ENCODE data around the gene GPS1. TPM values are rescaled to one million over a fixed set of nuclear protein-coding genes. Genes with fewer than 3 reads are reported as not detected.
A peak's percentile ranks its signal among the peaks of the same experiment; 100 is the strongest.
"Not testable (repeated sequence)": the region's sequence is repeated elsewhere in the genome, so short reads cannot be mapped to it uniquely, and the experiment has no call there.

The GPS1 gene
- total RNA-seq, 2 experiments from 2014 or later, result 97.6 to 104 TPM

- Mint-ChIP-seq H3K4me3 (peak overlapping the region; percentile 78), H3K4me1 (ENCODE audit: low read depth) (peaks cover 27% of the 10 kb centered on the region), H3K27ac (peak overlapping the region; percentile 94), H3K27me3 (ENCODE audit: low read depth) (no peaks in the 10 kb centered on the region), H3K9me3 (ENCODE audit: insufficient read depth) (no peaks in the 10 kb centered on the region), H3K36me3 (ENCODE audit: low read depth) (peaks cover 16% of the 10 kb centered on the region)
- POLR2A ChIA-PET, result interaction anchor here (0.6 to 1.8 kb wide), 11 partner anchors 9 to 1162 kb away, joined by 3 to 12 read pairs (median 3); partner anchors contain the start of genes CD7, CENPX, DUS1L and GPS1
- ATAC-seq (no peak), DNase-seq (no peak)
- CTCF ChIA-PET, result interaction anchor here (0.6 to 2.6 kb wide), 31 partner anchors 8 to 721 kb away, joined by 3 to 32 read pairs (median 4); partner anchors contain the start of genes CENPX, DUS1L, GPS1 and LRRC45
Observed at GRCh38 chr17:82037889-82038195, 13.9 kb upstream of the GPS1 start.

- peaks cover 14% of the 10 kb centered on the region for H3K36me3 Mint-ChIP-seq (ENCODE audit: low read depth)
- H3K27me3 Mint-ChIP-seq (ENCODE audit: low read depth); DNase-seq; H3K9me3 Mint-ChIP-seq (ENCODE audit: insufficient read depth); ATAC-seq; H3K4me3 Mint-ChIP-seq: not testable (repeated sequence)
- H3K4me1 Mint-ChIP-seq (ENCODE audit: low read depth), result peaks cover 25% of the 10 kb centered on the region
- ChIA-PET POLR2A (interaction anchor here (1.3 to 1.8 kb wide), 2 partner anchors 12 to 13 kb away, joined by 3 to 12 read pairs; partner anchors contain the start of gene GPS1), CTCF (interaction anchor here (0.7 to 2.1 kb wide), 5 partner anchors 9 to 126 kb away, joined by 3 to 32 read pairs (median 3); partner anchors contain the start of genes CENPX and LRRC45)
- peak overlapping the region; percentile 25 for H3K27ac Mint-ChIP-seq
Observed at GRCh38 chr17:82038796-82039409, 12.8 kb upstream of the GPS1 start.

- ATAC-seq (no peak), DNase-seq (no peak)
- no peaks in the 10 kb centered on the region for H3K9me3 Mint-ChIP-seq (ENCODE audit: insufficient read depth)
- no peak overlapping the region for H3K4me3 Mint-ChIP-seq
- no peaks in the 10 kb centered on the region for H3K27me3 Mint-ChIP-seq (ENCODE audit: low read depth)
- peaks cover 25% of the 10 kb centered on the region for H3K4me1 Mint-ChIP-seq (ENCODE audit: low read depth)
- ChIA-PET POLR2A (interaction anchor here (0.6 kb wide), 1 partner anchor 97 kb away, joined by 4 read pairs; no protein-coding TSS in a partner anchor), CTCF (no interaction called here)
- H3K36me3 Mint-ChIP-seq (ENCODE audit: low read depth), result peaks cover 10% of the 10 kb centered on the region
- no peak overlapping the region for H3K27ac Mint-ChIP-seq
Observed at GRCh38 chr17:82039695-82040299, 11.9 kb upstream of the GPS1 start.

- no peaks in the 10 kb centered on the region for H3K36me3 Mint-ChIP-seq (ENCODE audit: low read depth)
- no peak overlapping the region for H3K4me3 Mint-ChIP-seq
- H3K9me3 Mint-ChIP-seq (ENCODE audit: insufficient read depth), result no peaks in the 10 kb centered on the region
- H3K4me1 Mint-ChIP-seq (ENCODE audit: low read depth), result peaks cover 14% of the 10 kb centered on the region
- ChIA-PET POLR2A (no interaction called here), CTCF (interaction anchor here (0.8 kb wide), 1 partner anchor 11 kb away, joined by 4 read pairs; no protein-coding TSS in a partner anchor)
- DNase-seq, result no peak
- H3K27ac Mint-ChIP-seq, result no peak overlapping the region
- no peak for ATAC-seq
- H3K27me3 Mint-ChIP-seq (ENCODE audit: low read depth), result no peaks in the 10 kb centered on the region
Observed at GRCh38 chr17:82041144-82041814, 10.4 kb upstream of the GPS1 start.

- Mint-ChIP-seq H3K36me3 (ENCODE audit: low read depth) (no peaks in the 10 kb centered on the region), H3K27ac (no peak overlapping the region), H3K4me3 (no peak overlapping the region), H3K4me1 (ENCODE audit: low read depth) (peaks cover 11% of the 10 kb centered on the region), H3K27me3 (ENCODE audit: low read depth) (no peaks in the 10 kb centered on the region), H3K9me3 (ENCODE audit: insufficient read depth) (no peaks in the 10 kb centered on the region)
- ATAC-seq (no peak), DNase-seq (no peak)
- ChIA-PET POLR2A (no interaction called here), CTCF (no interaction called here)
Observed at GRCh38 chr17:82042649-82043048, 9.0 kb upstream of the GPS1 start.

- no peak overlapping the region for H3K4me3 Mint-ChIP-seq
- H3K27me3 Mint-ChIP-seq (ENCODE audit: low read depth), result no peaks in the 10 kb centered on the region
Observed at GRCh38 chr17:82043507-82043906, 8.2 kb upstream of the GPS1 start.

GRCh38 chr17:82045936-82046484 is 5.7 kb upstream of the GPS1 start:
- Mint-ChIP-seq H3K27me3 (ENCODE audit: low read depth) (no peaks in the 10 kb centered on the region), H3K9me3 (ENCODE audit: insufficient read depth) (no peaks in the 10 kb centered on the region)

More at GRCh38 chr17:82043507-82043906, 8.2 kb upstream of the GPS1 start:
- Mint-ChIP-seq H3K4me1 (ENCODE audit: low read depth) (peaks cover 5% of the 10 kb centered on the region), H3K9me3 (ENCODE audit: insufficient read depth) (no peaks in the 10 kb centered on the region), H3K27ac (no peak overlapping the region), H3K36me3 (ENCODE audit: low read depth) (no peaks in the 10 kb centered on the region)
- ChIA-PET CTCF (no interaction called here), POLR2A (no interaction called here)
- no peak for ATAC-seq
- no peak for DNase-seq

GRCh38 chr17:82046903-82047302 is 4.8 kb upstream of the GPS1 start:
- ChIA-PET CTCF (no interaction called here), POLR2A (interaction anchor here (0.9 kb wide), 1 partner anchor 502 kb away, joined by 4 read pairs; no protein-coding TSS in a partner anchor)
- Mint-ChIP-seq H3K4me3 (no peak overlapping the region), H3K27me3 (ENCODE audit: low read depth) (no peaks in the 10 kb centered on the region), H3K27ac (no peak overlapping the region), H3K9me3 (ENCODE audit: insufficient read depth) (no peaks in the 10 kb centered on the region), H3K36me3 (ENCODE audit: low read depth) (no peaks in the 10 kb centered on the region), H3K4me1 (ENCODE audit: low read depth) (peaks cover 9% of the 10 kb centered on the region)
- no peak for ATAC-seq
- no peak for DNase-seq

More at GRCh38 chr17:82045936-82046484, 5.7 kb upstream of the GPS1 start:
- no peak overlapping the region for H3K27ac Mint-ChIP-seq
- no peak overlapping the region for H3K4me3 Mint-ChIP-seq
- H3K36me3 Mint-ChIP-seq (ENCODE audit: low read depth), result no peaks in the 10 kb centered on the region
- DNase-seq (no peak), ATAC-seq (no peak)
- H3K4me1 Mint-ChIP-seq (ENCODE audit: low read depth), result peaks cover 9% of the 10 kb centered on the region
- ChIA-PET CTCF (no interaction called here), POLR2A (interaction anchor here (0.9 kb wide), 1 partner anchor 503 kb away, joined by 4 read pairs; no protein-coding TSS in a partner anchor)

- Mint-ChIP-seq H3K4me3 (no peak overlapping the region), H3K27me3 (ENCODE audit: low read depth) (no peaks in the 10 kb centered on the region), H3K36me3 (ENCODE audit: low read depth) (no peaks in the 10 kb centered on the region), H3K4me1 (ENCODE audit: low read depth) (peaks cover 9% of the 10 kb centered on the region), H3K27ac (no peak overlapping the region), H3K9me3 (ENCODE audit: insufficient read depth) (no peaks in the 10 kb centered on the region)
- POLR2A ChIA-PET, result interaction anchor here (0.6 kb wide), 1 partner anchor 253 kb away, joined by 3 read pairs; no protein-coding TSS in a partner anchor
- no peak for DNase-seq
- CTCF ChIA-PET, result no interaction called here
- ATAC-seq, result no peak
Observed at GRCh38 chr17:82047379-82047778, 4.3 kb upstream of the GPS1 start.

- Mint-ChIP-seq H3K36me3 (ENCODE audit: low read depth) (no peaks in the 10 kb centered on the region), H3K27ac (no peak overlapping the region)
- CTCF ChIA-PET, result interaction anchor here (1.4 kb wide), 1 partner anchor 10 kb away, joined by 5 read pairs; the partner anchor contains the start of gene DCXR
Observed at GRCh38 chr17:82047914-82048570, 3.7 kb upstream of the GPS1 start.

GRCh38 chr17:82048571-82048971 is 3.1 kb upstream of the GPS1 start:
- CTCF ChIA-PET, result interaction anchor here (1.4 kb wide), 1 partner anchor 11 kb away, joined by 5 read pairs; the partner anchor contains the start of gene DCXR
- H3K36me3 Mint-ChIP-seq (ENCODE audit: low read depth), result no peaks in the 10 kb centered on the region

More at GRCh38 chr17:82047914-82048570, 3.7 kb upstream of the GPS1 start:
- DNase-seq (no peak), ATAC-seq (no peak)
- Mint-ChIP-seq H3K4me1 (ENCODE audit: low read depth) (peaks cover 14% of the 10 kb centered on the region), H3K9me3 (ENCODE audit: insufficient read depth) (no peaks in the 10 kb centered on the region), H3K27me3 (ENCODE audit: low read depth) (no peaks in the 10 kb centered on the region), H3K4me3 (no peak overlapping the region)
- POLR2A ChIA-PET, result interaction anchor here (0.6 kb wide), 1 partner anchor 252 kb away, joined by 3 read pairs; no protein-coding TSS in a partner anchor

More at GRCh38 chr17:82048571-82048971, 3.1 kb upstream of the GPS1 start:
- ATAC-seq (no peak), DNase-seq (no peak)
- Mint-ChIP-seq H3K9me3 (ENCODE audit: insufficient read depth) (no peaks in the 10 kb centered on the region), H3K27ac (peak overlapping the region; percentile 30), H3K27me3 (ENCODE audit: low read depth) (no peaks in the 10 kb centered on the region), H3K4me3 (no peak overlapping the region), H3K4me1 (ENCODE audit: low read depth) (peaks cover 18% of the 10 kb centered on the region)
- POLR2A ChIA-PET, result no interaction called here

All from activated CD8-positive, alpha-beta T cell treated with anti-CD3 and anti-CD28 coated beads, Interleukin-2, amount 10 ng/mL, durations not matched to agents 7 days and 5 days (primary cell).